WERI-Rb-1 (cell line): ENCODE data around the gene BCL2.

Experiments
- DNase-seq: peaks from one replicate; pipeline ENCODE4 v3.0.0-alpha.2; 2020
- H3K27ac ChIP-seq: fragments of 250-450 bp; sonication (Bioruptor Pico); 2 replicates; pipeline ENCODE4 v1.5.1; 2020; ENCODE audit warnings: mild to moderate bottlenecking, moderate library complexity
- H3K27me3 ChIP-seq: fragments of 250-450 bp; sonication (Bioruptor Pico); 2 replicates; pipeline ENCODE4 v1.5.1; 2021; ENCODE audit warnings: mild to moderate bottlenecking, low read depth, moderate library complexity; ENCODE audit not compliant: insufficient read depth, severe bottlenecking
- H3K36me3 ChIP-seq: fragments of 250-450 bp; sonication (Bioruptor Pico); 2 replicates; pipeline ENCODE4 v1.5.1; 2020; ENCODE audit warnings: mild to moderate bottlenecking, moderate library complexity
- H3K4me3 ChIP-seq: 2 replicates; pipeline ENCODE4 v1.5.1; 2011; ENCODE audit warnings: low read depth, mild to moderate bottlenecking, control low read depth, low read length
- H3K9me3 ChIP-seq: fragments of 250-450 bp; sonication (Bioruptor Pico); 2 replicates; pipeline ENCODE4 v1.5.1; 2021; ENCODE audit warnings: mild to moderate bottlenecking, moderate library complexity; ENCODE audit not compliant: severe bottlenecking
- CTCF ChIP-seq: IDR thresholded peaks from 2 replicates; pipeline ENCODE4 v1.5.1; 2011; ENCODE audit warnings: low read depth, mild to moderate bottlenecking, control low read depth, inconsistent platforms, low read length

Gene BCL2

GRCh38 chr18:63290821-63291200, 28.8 kb downstream of the BCL2 start:
- Histone ChIP-seq H3K4me3 (no peak overlapping the region), H3K27me3 (no peaks in the 10 kb centered on the region), H3K36me3 (peaks cover 5% of the 10 kb centered on the region; the same call in 1 of the 2 replicates), H3K27ac (no peak overlapping the region), H3K9me3 (no peaks in the 10 kb centered on the region)
- no peak for DNase-seq
- no peak for TF ChIP-seq CTCF

GRCh38 chr18:63290166-63290820, 29.3 kb downstream of the BCL2 start:
- no peak overlapping the region for H3K27ac ChIP-seq
- no peak for TF ChIP-seq CTCF
- peaks cover 5% of the 10 kb centered on the region; the same call in 1 of the 2 replicates for H3K36me3 ChIP-seq

GRCh38 chr18:63288311-63288710, 31.3 kb downstream of the BCL2 start:
- H3K36me3 ChIP-seq: peaks cover 2% of the 10 kb centered on the region; the same call in 1 of the 2 replicates
- H3K27ac ChIP-seq: no peak overlapping the region
- H3K9me3 ChIP-seq: no peaks in the 10 kb centered on the region
- no peak for DNase-seq
- no peak for TF ChIP-seq CTCF
- no peak overlapping the region for H3K4me3 ChIP-seq
- no peaks in the 10 kb centered on the region for H3K27me3 ChIP-seq

More at GRCh38 chr18:63290166-63290820, 29.3 kb downstream of the BCL2 start:
- no peak overlapping the region for H3K4me3 ChIP-seq
- no peaks in the 10 kb centered on the region for H3K27me3 ChIP-seq
- no peak for DNase-seq
- H3K9me3 ChIP-seq: no peaks in the 10 kb centered on the region

- Histone ChIP-seq H3K27ac (no peak overlapping the region), H3K9me3 (no peaks in the 10 kb centered on the region), H3K4me3 (no peak overlapping the region), H3K27me3 (no peaks in the 10 kb centered on the region), H3K36me3 (no peaks in the 10 kb centered on the region)
- TF ChIP-seq CTCF: no peak
- DNase-seq: no peak
Observed at GRCh38 chr18:63287691-63288220, 31.8 kb downstream of the BCL2 start.

- Histone ChIP-seq H3K9me3 (no peaks in the 10 kb centered on the region), H3K27ac (no peak overlapping the region), H3K4me3 (no peak overlapping the region), H3K27me3 (no peaks in the 10 kb centered on the region), H3K36me3 (no peaks in the 10 kb centered on the region)
- no peak for TF ChIP-seq CTCF
- DNase-seq: no peak
Observed at GRCh38 chr18:63286926-63287325, 32.6 kb downstream of the BCL2 start.
